ENCODE measurements around the gene NUDT1. TPM values are rescaled to one million over a fixed set of nuclear protein-coding genes. Genes with fewer than 3 reads are reported as not detected.

NUDT1 gene
- total RNA-seq, 1 experiment from 2014 or later = 47.4 TPM

GRCh38 chr7:2214636-2215035, 27.4 kb upstream of the NUDT1 start:
- intact Hi-C loops (cut with micrococcal nuclease) = no loop called here
- Histone ChIP-seq H3K4me3 (replicated peaks in 1 of 2; ENCODE audit: low read depth in 1 of 2, low read length in 2 of 2) (no peak overlapping the region), H3K4me1 (ENCODE audit: control insufficient read depth in 1 of 2, insufficient read depth in 2 of 2, low read length in 2 of 2) (no peaks in the 10 kb centered on the region), H3K9ac (ENCODE audit: low read length) (no peak overlapping the region), H4K20me1 (ENCODE audit: insufficient read depth) (no peaks in the 10 kb centered on the region), H3K27ac (ENCODE audit: low read depth, low read length) (no peak overlapping the region), H3K36me3 (ENCODE audit: control insufficient read depth in 1 of 2, insufficient read depth in 2 of 2, low read length in 2 of 2) (peaks cover 13 to 36% of the 10 kb centered on the region in 2 experiments), H3K9me3 (ENCODE audit: control insufficient read depth in 1 of 2, insufficient read depth in 1 of 2, low read depth in 1 of 2, low read length in 2 of 2) (no peaks in the 10 kb centered on the region), H3K79me2 (ENCODE audit: insufficient read depth, low read length) (no peaks in the 10 kb centered on the region), H2AFZ (ENCODE audit: low read depth, low read length, poor library complexity, severe bottlenecking) (no peak overlapping the region), H3K9me2 (ENCODE audit: insufficient read depth) (no peaks in the 10 kb centered on the region), H3K4me2 (ENCODE audit: low read length) (no peak overlapping the region), H3K27me3 (ENCODE audit: insufficient read depth, low read length) (no peaks in the 10 kb centered on the region)
- BruUV-seq (replicated peaks) = no TSS peak
- no peak for ATAC-seq
- ChIA-PET RAD21 (ENCODE audit: low non-redundant PET in 1 of 2, low total read pairs in 2 of 2, uncharacterized antibody in 2 of 2, unreplicated experiment in 2 of 2) (no interaction called here), POLR2A (no interaction called here), CTCF (no interaction called here)
- no peak for DNase-seq (ENCODE audit: low read depth, low spot score)
- TF ChIP-seq EZH2phosphoT487 (IDR thresholded peaks at IDR 0.05; ENCODE audit: borderline replicate concordance) = no peak
- no peak for TF ChIP-seq YY1 (IDR thresholded peaks at IDR 0.05; ENCODE audit: extremely low read depth, insufficient replicate concordance, low read depth, low read length)
- TF ChIP-seq, protein P1, sequence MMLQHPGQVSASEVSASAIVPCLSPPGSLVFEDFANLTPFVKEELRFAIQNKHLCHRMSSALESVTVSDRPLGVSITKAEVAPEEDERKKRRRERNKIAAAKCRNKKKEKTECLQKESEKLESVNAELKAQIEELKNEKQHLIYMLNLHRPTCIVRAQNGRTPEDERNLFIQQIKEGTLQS (IDR thresholded peaks at IDR 0.05) = no peak

GRCh38 chr7:2215851-2216250, 26.2 kb upstream of the NUDT1 start:
- no peak overlapping the region for H2AFZ ChIP-seq (ENCODE audit: low read depth, low read length, poor library complexity, severe bottlenecking)
- RAD21 ChIA-PET (ENCODE audit: low non-redundant PET in 1 of 2, low total read pairs in 2 of 2, uncharacterized antibody in 2 of 2, unreplicated experiment in 2 of 2) = no interaction called here
- no peaks in the 10 kb centered on the region; the same call in 1 of the 2 replicates for H3K79me2 ChIP-seq (ENCODE audit: insufficient read depth, low read length)
- ATAC-seq = no peak
- H3K9me2 ChIP-seq (ENCODE audit: insufficient read depth) = no peaks in the 10 kb centered on the region
- no peak overlapping the region for H3K27ac ChIP-seq (ENCODE audit: low read depth, low read length)
- no peaks in the 10 kb centered on the region for H3K9me3 ChIP-seq (ENCODE audit: control insufficient read depth in 1 of 2, insufficient read depth in 1 of 2, low read depth in 1 of 2, low read length in 2 of 2)
- intact Hi-C loops (cut with micrococcal nuclease) = no loop called here
- H3K9ac ChIP-seq (ENCODE audit: low read length) = no peak overlapping the region
- no peaks in the 10 kb centered on the region for H4K20me1 ChIP-seq (ENCODE audit: insufficient read depth)
- DNase-seq (ENCODE audit: low read depth, low spot score) = no peak
- CTCF ChIA-PET = no interaction called here
- POLR2A ChIA-PET = no interaction called here
- no TSS peak for BruUV-seq (replicated peaks)
- no peak overlapping the region for H3K4me3 ChIP-seq (replicated peaks in 1 of 2; ENCODE audit: low read depth in 1 of 2, low read length in 2 of 2)
- H3K27me3 ChIP-seq (ENCODE audit: insufficient read depth, low read length) = no peaks in the 10 kb centered on the region
- H3K36me3 ChIP-seq (ENCODE audit: control insufficient read depth in 1 of 2, insufficient read depth in 2 of 2, low read length in 2 of 2) = peaks cover 13 to 36% of the 10 kb centered on the region in 2 experiments
- no peak for TF ChIP-seq ZBTB33 (IDR thresholded peaks at IDR 0.05; ENCODE audit: extremely low read depth, insufficient replicate concordance, low read length)
- no peaks in the 10 kb centered on the region for H3K4me1 ChIP-seq (ENCODE audit: control insufficient read depth in 1 of 2, insufficient read depth in 2 of 2, low read length in 2 of 2)
- no peak overlapping the region for H3K4me2 ChIP-seq (ENCODE audit: low read length)
